ENCODE data around the gene ICOSLG.
"Not testable (repeated sequence)": the region's sequence is repeated elsewhere in the genome, so short reads cannot be mapped to it uniquely, and the experiment has no call there.

Gene ICOSLG

GRCh38 chr21:44175189-44175588 is 65.6 kb downstream of the ICOSLG start:
- DNase-seq = not testable (repeated sequence)
